Common myeloid progenitor, CD34-positive (primary cell): ENCODE data around the gene ATXN7L3B.

Source experiments
- CTCF ChIA-PET: fragments of 350-600 bp; sonication (Branson Sonifier 250); formaldehyde crosslinking; loops from one replicate; lab custom pipeline; 2021; ENCODE audit warnings: antibody characterized with exemption; lab: Charles Lee
- POLR2A ChIA-PET: fragments of 350-600 bp; sonication (Branson Sonifier 250); formaldehyde crosslinking; loops from one replicate; lab custom pipeline; 2021; ENCODE audit warnings: antibody characterized with exemption; lab: Charles Lee
- DNase-seq, 3 donors: peaks; one replicate each; pipeline versions ENCODE4 v3.0.0 to v3.0.0-alpha.2; 2013
- H3K27ac ChIP-seq, 2 experiments: 1 replicate in 1 of 2; 2 replicates in 1 of 2; pipeline ENCODE4 v1.7.0; 2013; ENCODE audit warnings: inconsistent platforms in 2 of 2, low read length in 2 of 2, mild to moderate bottlenecking in 2 of 2, low read depth in 1 of 2, moderate library complexity in 1 of 2; ENCODE audit not compliant: severe bottlenecking in 2 of 2, insufficient read depth in 1 of 2, poor library complexity in 1 of 2
- H3K27me3 ChIP-seq, 5 experiments: replicated peaks in 2 of 5; 1 replicate in 3 of 5; 2 replicates in 2 of 5; pipeline versions ENCODE4 v1.6.1 to v1.7.0; 2013; ENCODE audit warnings: low read length in 4 of 5, mild to moderate bottlenecking in 2 of 5, moderate library complexity in 2 of 5, inconsistent platforms in 1 of 5; ENCODE audit not compliant: insufficient read depth in 5 of 5, control insufficient read depth in 4 of 5
- H3K36me3 ChIP-seq, 4 experiments: 1 replicate in 2 of 4; 2 replicates in 2 of 4; pipeline versions ENCODE4 v1.6.1 to v1.7.0; 2013; ENCODE audit warnings: low read length in 3 of 4, control low read depth in 1 of 4, mild to moderate bottlenecking in 1 of 4; ENCODE audit not compliant: control insufficient read depth in 4 of 4, insufficient read depth in 4 of 4
- H3K4me1 ChIP-seq, 4 experiments: 1 replicate in 3 of 4; 2 replicates in 1 of 4; pipeline versions ENCODE4 v1.6.1 to v1.7.1; 2013; ENCODE audit warnings: low read length in 3 of 4, mild to moderate bottlenecking in 3 of 4, control low read depth in 1 of 4, inconsistent platforms in 1 of 4, moderate library complexity in 1 of 4; ENCODE audit not compliant: control insufficient read depth in 4 of 4, insufficient read depth in 4 of 4; ENCODE audit errors: control extremely low read depth in 1 of 4
- H3K4me3 ChIP-seq, 7 experiments: 1 replicate in 4 of 7; 2 replicates in 3 of 7; pipeline versions ENCODE4 v1.5.1 to v1.7.0; 2013; ENCODE audit warnings: mild to moderate bottlenecking in 7 of 7, low read length in 6 of 7, moderate library complexity in 6 of 7, inconsistent platforms in 2 of 7, low read depth in 2 of 7, control low read depth in 1 of 7; ENCODE audit not compliant: insufficient read depth in 4 of 7, control insufficient read depth in 1 of 7; ENCODE audit errors: extremely low read depth in 1 of 7
- H3K9me3 ChIP-seq, 5 experiments: 1 replicate in 4 of 5; 2 replicates in 1 of 5; pipeline versions ENCODE4 v1.6.1 to v1.7.1; 2013; ENCODE audit warnings: low read length in 4 of 5, mild to moderate bottlenecking in 2 of 5, inconsistent platforms in 1 of 5, low read depth in 1 of 5, moderate library complexity in 1 of 5; ENCODE audit not compliant: control insufficient read depth in 4 of 5, insufficient read depth in 2 of 5; ENCODE audit errors: control extremely low read depth in 1 of 5
- WGBS: methylation state at CpG from one replicate; pipeline ENCODE4 v1.1.5; 2013; ENCODE audit not compliant: insufficient coverage; 5-methylcytosine and 5-hydroxymethylcytosine counted together

Gene ATXN7L3B

GRCh38 chr12:74547249-74547648 is 9.6 kb downstream of the ATXN7L3B start:
- Histone ChIP-seq H3K27ac (no peak overlapping the region), H3K4me3 (no peak overlapping the region), H3K9me3 (no peaks in the 10 kb centered on the region), H3K27me3 (no peaks in the 10 kb centered on the region), H3K4me1 (peaks cover 0 to 9% (median 0%) of the 10 kb centered on the region in 4 experiments), H3K36me3 (no peaks in the 10 kb centered on the region)
- ChIA-PET POLR2A (interaction anchor here (0.6 kb wide), 1 partner anchor 259 kb away, joined by 6 read pairs; no protein-coding TSS in a partner anchor), CTCF (interaction anchor here (0.5 kb wide), 1 partner anchor 12 kb away, joined by 4 read pairs; no protein-coding TSS in a partner anchor)
- WGBS, result 100% methylated on average over 1 of the region's 2 CpGs
- no peak for DNase-seq

DNA sequence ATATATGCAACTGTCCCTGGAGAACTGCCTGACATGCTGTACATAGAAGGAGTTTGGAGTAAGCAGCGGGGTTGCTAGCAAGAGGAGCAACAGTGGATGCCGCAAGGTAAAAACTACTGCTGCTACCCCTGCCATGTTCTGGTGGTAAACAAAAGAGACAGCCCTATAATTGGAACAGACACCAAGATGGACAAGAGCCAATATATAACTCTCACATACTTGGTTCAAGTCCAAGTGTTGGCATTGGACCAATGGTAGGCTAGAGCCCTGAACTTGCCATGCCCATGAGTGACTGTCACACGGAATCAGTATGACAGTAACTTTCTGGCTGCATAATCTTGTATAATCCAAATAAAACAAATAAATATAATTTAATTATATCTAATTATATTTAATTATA is 13.7 kb downstream of the ATXN7L3B start:
- Histone ChIP-seq H3K9me3 (no peaks in the 10 kb centered on the region), H3K4me1 (no peaks in the 10 kb centered on the region), H3K4me3 (no peak overlapping the region), H3K36me3 (no peaks in the 10 kb centered on the region), H3K27me3 (no peaks in the 10 kb centered on the region), H3K27ac (no peak overlapping the region)
- POLR2A ChIA-PET, result no interaction called here
- 100% methylated on average over 1 of the region's 3 CpGs for WGBS
- DNase-seq, result no peak
- CTCF ChIA-PET, result no interaction called here

GRCh38 chr12:74552201-74552600 is 14.6 kb downstream of the ATXN7L3B start:
- no CpG with 5 or more reads among the region's 2 CpGs for WGBS
- DNase-seq, result no peak
- CTCF ChIA-PET, result interaction anchor here (0.7 to 1.1 kb wide), 2 partner anchors 14 to 53 kb away, joined by 3 read pairs; no protein-coding TSS in a partner anchor
- Histone ChIP-seq H3K4me1 (no peaks in the 10 kb centered on the region), H3K9me3 (no peaks in the 10 kb centered on the region), H3K27me3 (no peaks in the 10 kb centered on the region), H3K4me3 (no peak overlapping the region), H3K36me3 (no peaks in the 10 kb centered on the region), H3K27ac (no peak overlapping the region)
- POLR2A ChIA-PET, result no interaction called here

DNA sequence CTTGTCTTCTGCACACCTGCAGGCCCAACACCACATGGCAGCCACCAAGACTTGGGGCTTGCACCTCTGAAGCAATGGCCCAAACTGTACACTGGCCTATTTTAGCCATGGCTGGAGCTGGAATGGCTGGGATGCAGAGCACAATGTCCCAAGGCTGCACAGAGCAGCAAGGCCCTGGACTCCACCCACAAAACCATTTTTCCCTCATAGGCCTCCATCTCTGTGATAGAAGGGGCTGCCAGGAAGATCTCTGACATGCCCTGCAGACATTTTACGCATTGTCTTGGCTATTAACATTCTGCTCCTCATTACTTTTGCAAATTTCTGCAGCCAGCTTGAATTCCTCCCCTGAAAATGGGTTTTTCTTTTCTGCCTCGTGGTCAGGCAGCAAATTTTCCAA is 22.1 kb downstream of the ATXN7L3B start:
- no peaks in the 10 kb centered on the region for H3K27me3 ChIP-seq
- 77% methylated on average over 2 of the region's 2 CpGs for WGBS
- H3K9me3 ChIP-seq, result no peaks in the 10 kb centered on the region
- H3K4me1 ChIP-seq, result no peaks in the 10 kb centered on the region
- no peaks in the 10 kb centered on the region for H3K36me3 ChIP-seq
- no peak overlapping the region for H3K27ac ChIP-seq
- POLR2A ChIA-PET, result no interaction called here
- H3K4me3 ChIP-seq, result no peak overlapping the region
- DNase-seq, result no peak
- CTCF ChIA-PET, result no interaction called here

GRCh38 chr12:74563927-74564326 is 26.3 kb downstream of the ATXN7L3B start:
- Histone ChIP-seq H3K4me3 (no peak overlapping the region), H3K4me1 (no peaks in the 10 kb centered on the region), H3K27me3 (no peaks in the 10 kb centered on the region), H3K36me3 (no peaks in the 10 kb centered on the region), H3K9me3 (no peaks in the 10 kb centered on the region), H3K27ac (no peak overlapping the region)
- POLR2A ChIA-PET, result no interaction called here
- CTCF ChIA-PET, result no interaction called here
- no peak for DNase-seq

DNA sequence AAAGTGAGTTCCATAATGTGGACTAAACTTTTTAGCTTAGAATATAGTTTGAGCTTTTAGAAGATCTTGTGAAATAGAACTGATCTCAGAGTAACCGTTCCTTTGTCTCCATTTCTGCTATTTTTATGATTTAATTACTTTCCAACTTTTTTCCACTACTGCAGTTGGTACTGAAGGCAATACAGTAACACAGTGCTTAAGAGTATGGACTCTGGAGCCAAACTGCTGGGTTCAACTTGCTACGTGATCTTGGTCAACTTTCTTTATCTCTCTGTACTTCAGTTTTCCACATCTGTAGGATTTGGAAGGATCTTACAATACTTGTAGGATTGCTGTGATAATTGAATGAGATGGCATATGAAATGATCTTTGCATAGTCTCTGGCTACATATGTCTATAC is 40.9 kb downstream of the ATXN7L3B start:
- Histone ChIP-seq H3K36me3 (no peaks in the 10 kb centered on the region), H3K9me3 (no peaks in the 10 kb centered on the region), H3K27me3 (no peaks in the 10 kb centered on the region), H3K4me3 (no peak overlapping the region), H3K27ac (no peak overlapping the region), H3K4me1 (no peaks in the 10 kb centered on the region)
- no CpG with 5 or more reads among the region's 2 CpGs for WGBS
- ChIA-PET CTCF (no interaction called here), POLR2A (no interaction called here)
- no peak for DNase-seq

DNA sequence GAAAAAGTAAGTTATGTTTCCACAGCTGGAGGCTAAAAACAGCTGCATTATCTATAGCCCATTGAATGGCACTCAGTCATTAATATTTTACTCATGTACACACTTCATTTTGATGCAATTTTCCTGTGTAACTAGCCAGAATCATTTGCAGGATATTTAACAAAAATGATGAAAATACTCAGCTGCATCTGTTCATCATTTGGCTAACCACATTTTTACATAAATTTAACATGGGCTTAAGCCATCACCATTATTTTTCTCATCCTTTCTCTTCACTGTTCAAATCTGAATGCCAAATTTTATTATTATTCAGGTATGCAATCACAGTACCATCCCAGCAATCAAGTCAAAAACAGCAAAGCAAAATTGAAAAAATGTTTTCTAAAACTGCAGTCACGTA is 41.8 kb downstream of the ATXN7L3B start:
- H3K9me3 ChIP-seq, result no peaks in the 10 kb centered on the region
- H3K27ac ChIP-seq, result no peak overlapping the region
- H3K36me3 ChIP-seq, result no peaks in the 10 kb centered on the region
- no peak overlapping the region for H3K4me3 ChIP-seq
- no peaks in the 10 kb centered on the region for H3K4me1 ChIP-seq
- ChIA-PET POLR2A (no interaction called here), CTCF (no interaction called here)
- no peak for DNase-seq
- no peaks in the 10 kb centered on the region for H3K27me3 ChIP-seq
- WGBS, result 67% methylated on average over 1 of the region's 1 CpG
